Stimulated activated CD8-positive, alpha-beta memory T cell treated with anti-CD3 and anti-CD28 coated beads, Interleukin-4, amount 100 ng/mL, for 24 hours (primary cell): ENCODE results near the gene SMURF1.
"Not testable (repeated sequence)": the region's sequence is repeated elsewhere in the genome, so short reads cannot be mapped to it uniquely, and the experiment has no call there.

Source experiments
- DNase-seq: peaks from one replicate; pipeline ENCODE4 v3.0.0-alpha.2; 2020; ENCODE audit warnings: low read depth

Gene SMURF1

GRCh38 chr7:99143853-99144672 lies at the start of gene SMURF1:
Gene SMURF1, minus strand, starts transcription at chr7:99144108. Its CDS starts 328 bp downstream, at chr7:99143780.
- DNase-seq, result peak; percentile 52

- no peak for DNase-seq
Measured at GRCh38 chr7:99191869-99192596, 48.1 kb upstream of the SMURF1 start.

GRCh38 chr7:99190359-99191009 lies 46.6 kb upstream of the SMURF1 start:
- no peak for DNase-seq

- no peak for DNase-seq
Measured at GRCh38 chr7:99189222-99189621, 45.3 kb upstream of the SMURF1 start.

- no peak for DNase-seq
Measured at GRCh38 chr7:99188221-99188620, 44.3 kb upstream of the SMURF1 start.

- no peak for DNase-seq
Measured at GRCh38 chr7:99184532-99185218, 40.8 kb upstream of the SMURF1 start.

- DNase-seq, result no peak
Measured at GRCh38 chr7:99180067-99180650, 36.3 kb upstream of the SMURF1 start.

- DNase-seq, result no peak
Measured at GRCh38 chr7:99177165-99177564, 33.3 kb upstream of the SMURF1 start.

GRCh38 chr7:99173787-99174186 lies 29.9 kb upstream of the SMURF1 start:
- no peak for DNase-seq

GRCh38 chr7:99171731-99172130 lies 27.8 kb upstream of the SMURF1 start:
- no peak for DNase-seq

GRCh38 chr7:99170730-99171074 lies 26.8 kb upstream of the SMURF1 start:
- DNase-seq, result no peak

- no peak for DNase-seq
Measured at GRCh38 chr7:99170065-99170729, 26.3 kb upstream of the SMURF1 start.

GRCh38 chr7:99167072-99167471 lies 23.2 kb upstream of the SMURF1 start:
- DNase-seq, result no peak

- no peak for DNase-seq
Measured at GRCh38 chr7:99165816-99166215, 21.9 kb upstream of the SMURF1 start.

- not testable (repeated sequence) for DNase-seq
Measured at GRCh38 chr7:99163669-99164068, 19.8 kb upstream of the SMURF1 start.

GRCh38 chr7:99156649-99157048 lies 12.7 kb upstream of the SMURF1 start:
- DNase-seq, result no peak

GRCh38 chr7:99155211-99155610 lies 11.3 kb upstream of the SMURF1 start:
- DNase-seq, result no peak

- no peak for DNase-seq
Measured at GRCh38 chr7:99146979-99147378, 3.1 kb upstream of the SMURF1 start.

GRCh38 chr7:99143521-99143852 lies 421 bp downstream of the SMURF1 start:
- DNase-seq, result no peak

GRCh38 chr7:99142727-99143520 lies 984 bp downstream of the SMURF1 start:
- peak; percentile 72 for DNase-seq
